GM23248 (cell line): ENCODE results near the gene ARFRP1. TPM values are rescaled to one million over a fixed set of nuclear protein-coding genes. Genes with fewer than 3 reads are reported as not detected.

Experiments used
- DNase-seq: peaks from one replicate; pipeline ENCODE4 v3.0.0-alpha.2; 2015
- H2AFZ ChIP-seq: fragments of 200-600 bp; sonication (generic); 2 replicates; pipeline ENCODE4 v1.6.1; 2016; ENCODE audit warnings: antibody characterized with exemption
- H3F3A ChIP-seq: fragments of 200-600 bp; sonication (generic); 2 replicates; pipeline ENCODE4 v1.6.1; 2016; ENCODE audit warnings: mild to moderate bottlenecking, antibody characterized with exemption, mixed run types; ENCODE audit not compliant: insufficient read depth
- H3K27ac ChIP-seq: fragments of 200-600 bp; sonication (generic); 2 replicates; pipeline ENCODE4 v1.5.1; 2016; ENCODE audit warnings: mild to moderate bottlenecking
- H3K27me3 ChIP-seq: fragments of 200-600 bp; sonication (generic); replicated peaks from 2 replicates; pipeline ENCODE4 v1.6.1; 2016; ENCODE audit warnings: mild to moderate bottlenecking; ENCODE audit not compliant: insufficient read depth
- H3K36me3 ChIP-seq: fragments of 200-600 bp; sonication (generic); 2 replicates; pipeline ENCODE4 v1.6.1; 2016; ENCODE audit warnings: low read depth, mild to moderate bottlenecking
- H3K4me1 ChIP-seq: fragments of 200-600 bp; sonication (generic); 2 replicates; pipeline ENCODE4 v1.6.1; 2016; ENCODE audit warnings: mild to moderate bottlenecking; ENCODE audit not compliant: insufficient read depth
- H3K4me2 ChIP-seq: fragments of 200-600 bp; sonication (generic); one replicate; pipeline ENCODE4 v1.6.1; 2016; ENCODE audit warnings: mild to moderate bottlenecking; ENCODE audit not compliant: unreplicated experiment
- H3K4me3 ChIP-seq: fragments of 200-600 bp; sonication (generic); 2 replicates; pipeline ENCODE4 v1.5.1; 2016; ENCODE audit warnings: mild to moderate bottlenecking
- H3K79me2 ChIP-seq: fragments of 200-600 bp; sonication (generic); 2 replicates; pipeline ENCODE4 v1.6.1; 2016; ENCODE audit warnings: mild to moderate bottlenecking; ENCODE audit not compliant: insufficient read depth
- H3K9ac ChIP-seq: fragments of 200-600 bp; sonication (generic); 2 replicates; pipeline ENCODE4 v1.6.1; 2016; ENCODE audit warnings: mild to moderate bottlenecking
- H3K9me2 ChIP-seq: fragments of 200-600 bp; sonication (generic); 2 replicates; pipeline ENCODE4 v1.6.1; 2016; ENCODE audit warnings: mixed run types, mild to moderate bottlenecking, moderate library complexity; ENCODE audit not compliant: insufficient read depth
- H3K9me3 ChIP-seq: fragments of 200-600 bp; sonication (generic); one replicate; pipeline ENCODE4 v1.6.1; 2017; ENCODE audit warnings: low read depth
- H4K20me1 ChIP-seq: fragments of 200-600 bp; sonication (generic); 2 replicates; pipeline ENCODE4 v1.6.0; 2016; ENCODE audit not compliant: insufficient read depth
- EZH2 ChIP-seq: fragments of 200-600 bp; sonication (generic); IDR thresholded peaks from 2 replicates; pipeline ENCODE4 v1.6.1; 2018; ENCODE audit warnings: antibody characterized with exemption, mild to moderate bottlenecking; ENCODE audit not compliant: insufficient read depth, poor library complexity, severe bottlenecking
- EZH2phosphoT487 ChIP-seq: fragments of 200-600 bp; sonication (generic); IDR thresholded peaks from 2 replicates; pipeline ENCODE4 v1.6.1; 2018; ENCODE audit warnings: antibody characterized with exemption, moderate library complexity, mild to moderate bottlenecking, low read depth; ENCODE audit not compliant: insufficient read depth
- WGBS, 2 experiments: methylation state at CpG; one replicate each; pipeline ENCODE4 v1.1.6; 2015 to 2017; ENCODE audit warnings: low lambda C conversion rate in 2 of 2, low coverage in 1 of 2; ENCODE audit errors: missing lambda C conversion rate in 2 of 2; 5-methylcytosine and 5-hydroxymethylcytosine counted together
- in situ Hi-C: fragments of 300-500 bp; cut with MboI; formaldehyde crosslinking; loops from 2 replicates; pipeline ENCODE4 v1.15.0; 2020
- polyA plus RNA-seq: library from polyadenylated mRNA; unstranded; fragments of >200 nt; fragmentation: Nextera tagmentation; extraction: Ambion mirVana; gene quantifications from 2 replicates; pipeline ENCODE4 v1.2.1, GENCODE V29; 2016
- total RNA-seq: library from RNA; depleted of rRNA; stranded (reverse); fragments of >200 nt; shearing (Covaris generic); gene quantifications from 2 replicates; pipeline ENCODE4 v1.2.3, GENCODE V29; 2014

Gene ARFRP1
- total and polyA plus RNA-seq, 2 experiments from 2014 or later, result 57.6 to 61.4 TPM

DNA sequence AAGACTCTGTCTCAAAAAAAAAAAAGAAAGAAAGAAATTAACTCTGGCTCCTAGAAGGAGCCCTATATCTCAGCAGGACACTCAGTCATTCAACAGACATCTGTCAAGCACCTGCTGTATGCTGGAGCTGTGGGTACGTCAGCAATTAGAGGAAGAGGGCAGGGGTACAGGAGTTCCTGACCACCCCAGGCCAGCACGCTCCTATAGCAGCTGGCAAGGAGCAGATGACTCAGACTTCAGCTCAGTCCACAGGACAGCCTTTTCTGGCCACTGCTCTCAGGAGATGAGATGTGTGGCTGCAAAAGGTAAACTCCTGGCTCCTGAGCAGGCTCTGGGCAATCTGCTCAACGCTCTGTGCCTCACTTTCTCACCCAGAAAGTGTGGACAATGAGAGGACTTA lies 51.3 kb downstream of the ARFRP1 start:
- no peaks in the 10 kb centered on the region for H3K36me3 ChIP-seq
- no peak overlapping the region for H3K4me2 ChIP-seq
- no peaks in the 10 kb centered on the region for H3K9me3 ChIP-seq
- peaks cover 7% of the 10 kb centered on the region; the same call in 1 of the 2 replicates for H3F3A ChIP-seq
- no peaks in the 10 kb centered on the region for H3K27me3 ChIP-seq
- H3K4me3 ChIP-seq, result no peak overlapping the region
- peaks cover 26% of the 10 kb centered on the region for H3K79me2 ChIP-seq
- TF ChIP-seq EZH2 (no peak), EZH2phosphoT487 (no peak)
- no peak overlapping the region for H3K9ac ChIP-seq
- peaks cover 13% of the 10 kb centered on the region for H3K4me1 ChIP-seq
- no peak overlapping the region for H2AFZ ChIP-seq
- in situ Hi-C loops, result no loop called here
- H3K27ac ChIP-seq, result no peak overlapping the region
- H3K9me2 ChIP-seq, result no peaks in the 10 kb centered on the region
- 100% methylated on average over 3 of the region's 3 CpGs for WGBS, 2 experiments
- DNase-seq, result no peak
- H4K20me1 ChIP-seq, result no peaks in the 10 kb centered on the region

DNA sequence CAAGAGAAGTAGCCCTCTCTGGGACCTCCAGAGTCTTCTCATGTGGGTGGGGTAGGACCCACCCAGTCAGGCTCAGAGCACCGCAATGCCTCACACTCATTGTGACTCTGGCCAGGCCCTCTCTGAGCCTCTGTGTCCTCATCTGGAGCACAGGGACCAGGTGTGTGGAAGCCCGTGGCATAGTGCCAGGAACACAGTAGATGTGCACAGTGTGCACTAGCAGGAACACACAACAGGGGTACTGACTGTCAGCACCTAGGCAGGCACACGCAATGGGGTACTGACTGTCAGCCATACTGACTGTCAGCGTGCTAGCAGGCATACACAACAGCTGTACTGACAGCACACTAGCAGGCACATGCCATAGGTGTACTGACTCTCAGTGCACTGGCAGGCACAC lies 52.5 kb downstream of the ARFRP1 start:
- DNase-seq, result no peak
- H3K36me3 ChIP-seq, result no peaks in the 10 kb centered on the region
- no peak overlapping the region for H3K27ac ChIP-seq
- TF ChIP-seq EZH2phosphoT487, result no peak
- TF ChIP-seq EZH2, result no peak
- WGBS, 2 experiments, result 55 to 56% methylated on average over 4 of the region's 4 CpGs
- H3K4me3 ChIP-seq, result no peak overlapping the region
- H3K9me3 ChIP-seq, result no peaks in the 10 kb centered on the region
- H4K20me1 ChIP-seq, result no peaks in the 10 kb centered on the region
- in situ Hi-C loops, result no loop called here
- no peak overlapping the region for H3K9ac ChIP-seq
- peaks cover 13% of the 10 kb centered on the region for H3K4me1 ChIP-seq
- H3K27me3 ChIP-seq, result no peaks in the 10 kb centered on the region
- no peak overlapping the region for H3K4me2 ChIP-seq
- peaks cover 7% of the 10 kb centered on the region; the same call in 1 of the 2 replicates for H3F3A ChIP-seq
- H3K79me2 ChIP-seq, result peaks cover 14% of the 10 kb centered on the region
- no peaks in the 10 kb centered on the region for H3K9me2 ChIP-seq
- H2AFZ ChIP-seq, result no peak overlapping the region

DNA sequence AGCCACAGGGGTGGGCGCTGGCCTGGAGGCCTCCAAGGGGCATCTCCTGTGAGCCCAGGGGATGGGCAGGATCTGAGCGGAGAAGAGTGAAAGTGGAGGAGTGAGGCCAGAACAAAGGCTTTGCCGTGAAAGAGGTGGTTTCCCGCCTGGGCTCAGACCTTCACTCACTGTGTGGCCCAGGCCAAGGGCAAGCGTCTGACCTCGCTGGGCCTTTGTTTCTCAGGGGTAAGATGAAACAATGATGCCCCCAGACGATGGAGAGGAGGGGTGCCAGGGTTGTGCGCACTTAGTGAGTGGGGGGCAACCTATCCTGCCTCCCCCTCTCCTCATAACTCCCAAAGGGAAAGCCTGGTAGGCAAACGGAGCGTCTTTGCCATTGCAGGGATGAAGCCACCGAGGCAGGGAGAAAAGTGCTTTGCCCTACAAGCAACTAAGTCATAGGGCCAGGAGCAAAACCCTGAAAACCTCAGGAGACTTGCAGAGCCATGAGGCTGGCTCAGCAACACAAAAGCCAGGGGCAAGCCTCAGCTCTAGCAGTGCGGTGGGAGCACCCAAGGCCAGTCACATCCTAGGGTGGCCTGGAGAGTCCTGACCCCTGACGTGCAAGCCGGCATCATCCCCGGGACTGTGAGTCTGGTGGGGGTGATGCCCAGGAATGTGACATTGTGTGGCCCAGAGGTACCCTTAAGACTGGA lies 53.7 kb downstream of the ARFRP1 start:
- Histone ChIP-seq H3K4me3 (no peak overlapping the region), H3K9ac (no peak overlapping the region), H3K9me2 (no peaks in the 10 kb centered on the region), H3K9me3 (no peaks in the 10 kb centered on the region), H3K36me3 (no peaks in the 10 kb centered on the region), H3K27me3 (no peaks in the 10 kb centered on the region), H3K27ac (no peak overlapping the region), H4K20me1 (no peaks in the 10 kb centered on the region), H3K4me1 (peaks cover 8% of the 10 kb centered on the region), H3K79me2 (peaks cover 2% of the 10 kb centered on the region), H3K4me2 (no peak overlapping the region), H3F3A (peaks cover 2% of the 10 kb centered on the region; the same call in 1 of the 2 replicates), H2AFZ (no peak overlapping the region)
- in situ Hi-C loops, result no loop called here
- TF ChIP-seq EZH2 (no peak), EZH2phosphoT487 (no peak)
- 65 to 72% methylated on average over 15 of the region's 15 CpGs for WGBS, 2 experiments
- DNase-seq, result no peak

DNA sequence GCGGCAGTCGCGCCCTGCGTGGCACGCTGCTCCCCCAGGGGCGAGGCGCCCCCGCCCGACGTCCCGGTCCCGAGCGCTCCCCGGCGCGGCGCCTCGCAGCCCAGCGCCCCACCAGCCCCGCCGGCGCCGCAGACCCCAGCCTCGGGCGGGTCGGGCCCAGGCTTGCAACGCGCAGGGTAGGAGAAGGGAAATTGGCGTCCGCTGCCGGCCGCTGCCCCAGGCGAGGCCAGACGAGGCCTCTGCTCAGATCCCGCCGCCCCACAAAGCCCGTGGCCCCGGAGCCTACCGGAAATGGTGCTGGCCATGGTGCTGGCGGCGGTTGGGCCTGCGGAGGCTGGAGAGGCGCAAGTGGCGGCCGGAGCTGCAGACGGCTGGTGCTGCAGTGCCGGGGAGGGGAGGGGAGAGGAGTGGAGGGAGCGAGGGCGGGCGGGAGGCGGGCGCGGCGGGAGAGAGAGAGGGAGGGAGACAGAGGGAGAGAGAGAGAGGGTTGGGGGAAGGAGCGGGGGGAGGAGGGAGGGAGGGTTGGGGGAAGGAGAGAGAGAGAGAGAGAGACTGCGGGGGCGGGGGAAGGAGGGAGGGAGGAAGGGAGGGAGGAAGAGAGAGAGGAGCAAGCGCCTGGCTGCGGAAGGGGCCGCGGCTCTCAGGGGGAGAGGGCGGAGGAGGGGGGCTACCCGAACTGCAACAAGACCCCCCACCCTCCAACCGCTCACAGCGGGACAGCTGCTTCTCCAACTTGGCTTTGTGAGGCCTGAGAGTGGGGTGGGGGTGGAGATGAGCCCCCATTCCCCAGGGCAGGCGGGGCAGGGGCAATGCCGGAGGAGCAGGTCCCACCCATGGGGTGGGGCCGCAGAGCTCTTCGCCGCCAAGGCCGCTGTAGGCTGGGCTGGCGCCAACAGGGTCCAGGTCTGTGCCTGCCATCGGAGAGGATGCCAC lies 54.5 kb downstream of the ARFRP1 start, which contains the start of gene STMN3:
TSS of gene STMN3 (minus strand) at position 384 of the 933 bp plus-strand sequence. CDS start at position 305, 79 bp downstream.
- Histone ChIP-seq H3K9ac (peak within 1 kb of the TSS; percentile 35), H3K36me3 (no peaks in the 10 kb centered on the region), H3K27me3 (no peaks in the 10 kb centered on the region), H2AFZ (peak within 1 kb of the TSS; percentile 39; the same call in 1 of the 2 replicates), H4K20me1 (no peaks in the 10 kb centered on the region), H3K4me3 (peak within 1 kb of the TSS; percentile 71), H3K79me2 (no peaks in the 10 kb centered on the region), H3K9me3 (no peaks in the 10 kb centered on the region), H3K4me1 (0 out of 2 replicates have a peak, but pooled peaks cover 8% of the 10 kb centered on the region), H3K4me2 (peak within 1 kb of the TSS; percentile 71), H3K9me2 (no peaks in the 10 kb centered on the region), H3F3A (no peaks in the 10 kb centered on the region), H3K27ac (no peak within 1 kb of the TSS)
- in situ Hi-C loops, result no loop called here
- TF ChIP-seq EZH2phosphoT487 (no peak), EZH2 (no peak)
- peak; percentile 92 for DNase-seq
- whole genome bisulfite sequencing, 2 experiments, result 2 to 4% methylated on average over 31 to 73 of the region's 73 CpGs
